Ureter (tissue), 1 donor: ENCODE data around the gene CDC45. TPM values are rescaled to one million over a fixed set of nuclear protein-coding genes. Genes with fewer than 3 reads are reported as not detected.

ENCODE experiments used
- DNase-seq: peaks from one replicate; pipeline ENCODE4 v3.0.0-alpha.2; 2020; ENCODE audit warnings: low spot score
- total RNA-seq: library from RNA; stranded (reverse); gene quantifications from one replicate; pipeline ENCODE4 v1.2.4, GENCODE V29; 2023
- donor health status: DM: yes; HTN: yes; CAD: no.

The CDC45 gene
- total RNA-seq, 1 donor from 2014 or later: 1.1 TPM

DNA sequence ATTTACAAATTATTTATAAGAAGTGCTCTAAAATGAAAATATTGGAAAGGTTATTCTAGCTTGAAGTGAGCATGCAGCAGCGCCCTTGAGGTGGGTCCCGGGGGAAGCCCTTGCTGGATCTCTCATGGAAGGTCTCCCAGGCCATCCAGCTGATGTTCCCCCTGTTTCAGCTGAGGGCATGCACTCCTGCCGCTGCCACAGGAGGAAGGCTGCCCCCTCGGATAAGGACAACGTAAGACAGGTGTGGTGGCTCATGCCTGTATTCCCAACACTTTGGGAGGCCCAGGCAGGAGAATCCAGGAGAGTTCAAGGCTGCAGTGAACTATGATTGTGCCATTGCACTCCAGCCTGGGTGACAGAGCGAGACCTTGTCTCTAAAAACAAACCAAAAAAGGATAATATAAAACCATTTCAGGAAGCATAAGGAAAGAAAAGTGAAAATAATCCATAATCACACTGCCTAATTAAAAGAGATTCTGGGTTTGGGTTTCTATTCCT, 15.0 kb downstream of the CDC45 start:
- DNase-seq: no peak

DNA sequence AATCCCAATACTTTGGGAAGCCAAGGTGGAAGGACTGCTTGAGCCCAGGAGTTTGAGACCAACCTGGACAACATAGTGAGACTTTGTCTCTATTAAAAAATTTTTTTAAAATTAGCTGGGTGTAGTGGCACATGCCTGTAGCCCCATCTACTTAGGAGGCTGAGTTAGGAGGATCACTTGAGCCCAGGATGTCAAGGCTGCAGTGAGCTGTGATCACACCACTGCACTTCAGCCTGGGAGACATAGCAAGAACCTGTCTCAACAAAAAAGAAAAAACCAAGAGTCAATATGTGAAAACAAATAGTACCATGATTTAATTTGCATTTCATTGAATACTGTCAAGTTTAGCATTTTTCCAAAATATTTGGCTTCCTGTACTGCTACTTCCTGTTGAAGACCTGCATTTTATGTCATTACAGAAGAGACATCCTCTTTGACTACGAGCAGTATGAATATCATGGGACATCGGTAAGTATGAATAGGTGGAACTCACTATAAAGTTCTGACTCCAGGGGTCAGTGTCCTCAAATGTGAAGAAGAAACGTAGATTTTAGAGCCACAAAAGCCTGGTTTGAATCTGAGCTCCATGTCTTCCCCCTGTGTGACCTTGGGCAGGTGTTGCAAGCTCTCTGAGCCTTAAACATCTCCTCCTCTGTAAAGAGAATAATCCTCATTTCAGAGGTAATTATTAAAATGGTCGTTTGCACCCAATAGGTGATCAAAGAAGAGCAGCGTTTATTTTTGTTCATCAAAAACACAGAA, 16.0 kb downstream of the CDC45 start:
- DNase-seq: no peak

DNA sequence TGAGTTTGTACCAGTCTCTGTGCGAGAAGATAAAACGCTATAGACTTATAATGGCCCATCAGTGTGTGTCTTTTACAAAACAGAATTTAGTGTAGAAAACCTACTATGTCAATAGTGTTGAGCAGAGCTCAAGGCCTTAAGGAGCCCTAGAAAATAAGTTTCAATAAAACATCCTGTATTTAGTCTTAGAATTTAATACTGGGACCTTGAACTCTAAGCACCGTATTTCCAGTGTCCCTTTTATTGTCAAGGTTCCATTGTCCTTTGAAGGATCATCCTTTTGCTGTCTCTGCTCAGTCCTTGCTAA, 16.6 kb downstream of the CDC45 start:
- DNase-seq: no peak

DNA sequence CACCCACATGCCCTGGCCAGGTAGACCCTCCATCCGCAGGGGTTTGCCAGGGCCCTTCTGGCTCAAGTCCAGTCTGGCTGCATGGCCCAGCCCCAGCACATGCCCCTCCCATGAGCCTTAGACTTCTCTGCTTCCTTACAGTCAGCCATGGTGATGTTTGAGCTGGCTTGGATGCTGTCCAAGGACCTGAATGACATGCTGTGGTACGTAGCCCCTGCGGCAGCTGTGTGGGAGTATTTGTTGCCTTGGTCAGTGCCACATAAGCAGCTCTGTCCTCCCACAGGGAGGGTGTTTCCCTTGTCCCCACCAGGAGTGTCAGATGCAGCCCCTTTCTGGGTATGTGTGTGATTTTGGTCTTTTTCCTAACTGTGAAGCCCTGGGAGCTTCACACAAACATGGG, 17.5 kb downstream of the CDC45 start:
- DNase-seq: no peak

DNA sequence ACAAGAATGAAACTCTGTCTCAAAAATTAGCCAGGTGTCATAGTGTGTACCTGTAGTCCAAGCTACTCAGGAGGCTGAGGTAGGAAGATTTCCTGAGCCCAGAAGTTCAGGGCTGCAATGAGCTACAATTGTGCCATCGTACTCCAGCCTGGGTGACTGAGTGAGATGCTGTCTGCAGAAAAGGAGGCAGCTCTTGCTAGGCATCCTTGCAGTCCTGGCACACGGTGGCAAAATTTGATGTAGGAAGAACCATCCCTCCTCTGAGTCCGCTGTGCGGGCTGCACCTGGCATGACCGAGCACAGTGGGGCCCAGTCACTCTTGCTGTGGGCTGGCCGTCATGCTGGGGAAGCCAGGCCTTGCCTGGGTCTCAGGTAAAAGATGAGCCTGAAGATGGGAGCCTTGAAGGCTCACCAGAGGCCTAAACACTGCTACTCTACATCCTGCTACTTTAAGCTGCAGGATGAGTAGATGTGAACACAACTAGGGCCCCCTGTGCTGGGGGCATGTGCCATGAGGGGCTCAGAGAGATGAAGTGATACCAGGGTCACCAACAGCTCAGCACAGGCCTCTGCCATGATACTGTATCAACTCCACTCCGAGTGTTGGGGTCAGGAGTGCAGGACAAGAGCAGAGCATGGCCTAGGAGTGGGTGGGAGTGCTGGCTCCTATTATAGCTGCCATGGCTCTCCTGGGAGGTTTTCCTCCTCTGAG, 18.6 kb downstream of the CDC45 start:
- no peak for DNase-seq

DNA sequence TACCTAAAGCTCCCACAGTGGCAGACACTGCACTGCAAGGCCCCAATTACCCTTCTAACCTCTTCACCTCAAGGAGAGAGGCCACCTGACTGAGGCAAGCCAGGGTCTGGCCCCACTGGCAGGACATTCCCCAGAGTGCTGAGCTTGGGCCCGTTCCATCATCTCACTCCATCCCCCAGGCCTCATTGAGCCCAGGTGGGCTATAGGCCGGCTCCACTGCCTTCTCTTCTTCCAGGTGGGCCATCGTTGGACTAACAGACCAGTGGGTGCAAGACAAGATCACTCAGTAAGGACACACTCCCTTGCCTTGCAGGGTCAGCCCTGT, 19.1 kb downstream of the CDC45 start:
- DNase-seq: no peak

DNA sequence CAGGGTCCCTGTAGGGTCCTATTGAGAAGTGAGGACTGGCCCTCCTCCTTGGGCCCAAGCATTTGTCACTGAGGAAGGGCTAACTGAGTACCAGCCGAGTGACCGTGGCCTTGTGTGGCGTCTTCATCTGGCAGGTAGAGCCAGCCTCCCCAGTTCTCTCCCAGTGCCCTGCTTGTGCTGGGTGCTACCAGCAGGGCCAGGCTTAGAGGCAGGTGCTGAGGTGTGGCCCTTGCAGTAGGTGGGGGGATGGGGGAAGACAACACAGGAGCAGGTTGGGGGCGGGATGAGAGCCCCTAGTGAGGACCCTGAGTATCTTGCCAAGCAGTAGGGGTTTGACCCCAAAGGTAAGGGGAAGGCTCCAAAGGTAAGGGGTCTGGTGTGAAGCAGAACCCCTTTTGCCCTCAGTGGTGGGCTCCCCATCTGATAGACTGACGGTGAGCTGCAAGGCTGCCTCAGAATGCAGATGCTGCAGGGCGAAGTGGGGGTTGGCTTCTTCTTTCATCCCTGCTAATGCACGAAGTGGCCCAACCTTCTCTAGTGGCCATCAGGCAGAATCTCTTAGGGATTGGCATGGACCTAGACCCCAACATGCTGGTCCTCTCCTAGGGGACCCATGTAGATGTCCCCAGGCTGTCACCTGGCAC, 19.6 kb downstream of the CDC45 start:
- DNase-seq: no peak

DNA sequence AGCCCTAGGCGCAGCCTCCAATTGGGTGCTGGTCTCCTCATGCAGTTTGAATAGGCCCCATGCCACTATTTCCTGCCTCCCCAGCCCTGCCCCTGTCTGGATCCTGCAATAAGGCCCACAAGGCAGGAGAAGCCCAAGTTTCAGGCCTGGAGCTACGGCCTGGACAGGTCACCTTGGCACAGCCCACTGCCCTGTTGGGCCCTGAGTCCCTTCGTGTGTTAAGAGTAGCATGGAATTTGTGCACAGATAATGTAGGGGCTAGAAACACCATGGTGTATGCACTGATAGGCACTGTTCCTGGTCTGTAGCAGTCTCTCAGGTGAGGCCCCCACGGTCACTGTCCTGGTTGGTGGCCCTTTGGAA, 20.1 kb downstream of the CDC45 start:
- DNase-seq: no peak

DNA sequence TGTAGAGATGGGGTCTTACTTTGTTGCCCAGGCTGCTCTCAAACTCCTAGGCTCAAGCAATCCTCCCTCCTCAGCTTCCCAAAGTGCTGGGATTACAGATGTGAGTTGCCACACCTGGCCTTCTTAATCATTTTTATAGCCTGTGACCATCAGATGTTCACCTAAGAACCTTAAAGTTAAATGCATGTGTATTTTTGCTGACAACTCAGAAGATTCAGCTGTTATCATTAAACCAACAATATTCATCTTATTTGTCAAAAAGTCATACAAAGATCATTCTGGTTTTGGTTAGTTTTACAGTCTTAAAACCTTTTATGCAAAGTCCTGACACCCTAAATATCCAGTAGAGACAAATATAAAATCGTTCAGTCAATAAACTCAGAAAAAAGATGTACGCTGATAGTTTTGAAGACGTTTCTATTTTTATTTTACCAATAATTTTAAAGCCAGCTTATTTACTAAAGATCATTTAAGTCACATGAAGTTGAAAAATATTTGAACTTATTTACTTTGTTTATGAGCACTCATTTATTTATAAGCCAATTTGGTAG, 22.3 kb downstream of the CDC45 start:
- DNase-seq: no peak

DNA sequence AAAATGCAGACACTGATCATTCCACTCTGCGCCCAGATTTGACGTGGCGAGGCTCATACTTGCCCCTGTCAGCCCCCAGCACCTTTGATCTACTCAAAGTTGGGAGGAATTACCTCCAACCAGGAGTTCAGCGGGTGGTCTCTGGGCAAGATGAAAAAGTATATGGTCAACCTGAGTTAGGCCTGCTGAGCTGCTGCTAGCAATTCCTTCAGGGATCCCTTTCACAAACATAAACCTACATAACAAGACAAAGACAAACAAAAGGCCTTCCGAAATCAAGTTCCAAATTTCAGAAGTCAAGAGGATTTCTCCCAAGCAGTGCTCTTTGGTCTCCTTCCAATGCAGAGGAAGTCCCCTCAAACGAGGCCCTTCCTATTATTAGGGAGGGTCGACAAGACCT, 23.6 kb downstream of the CDC45 start:
- no peak for DNase-seq

DNA sequence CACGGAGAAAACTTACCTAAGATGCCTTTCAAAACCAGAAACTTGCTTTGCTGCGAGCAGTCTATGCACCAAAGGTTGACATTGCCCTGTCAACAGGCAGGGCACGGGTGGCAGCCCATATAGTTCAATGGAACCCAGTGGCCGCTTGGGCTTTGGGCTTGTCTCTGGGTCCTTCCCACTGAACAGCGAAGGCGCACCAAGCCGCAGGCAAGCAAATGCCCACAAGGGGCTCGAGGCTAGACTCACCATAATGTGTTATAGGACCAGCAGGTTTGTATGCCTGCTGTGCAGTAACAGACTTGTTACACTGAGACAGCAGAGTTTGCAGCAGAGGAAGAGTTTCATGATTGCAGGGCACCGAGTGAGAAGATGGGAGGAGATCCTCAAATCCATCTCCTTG, 24.1 kb downstream of the CDC45 start:
- no peak for DNase-seq

DNA sequence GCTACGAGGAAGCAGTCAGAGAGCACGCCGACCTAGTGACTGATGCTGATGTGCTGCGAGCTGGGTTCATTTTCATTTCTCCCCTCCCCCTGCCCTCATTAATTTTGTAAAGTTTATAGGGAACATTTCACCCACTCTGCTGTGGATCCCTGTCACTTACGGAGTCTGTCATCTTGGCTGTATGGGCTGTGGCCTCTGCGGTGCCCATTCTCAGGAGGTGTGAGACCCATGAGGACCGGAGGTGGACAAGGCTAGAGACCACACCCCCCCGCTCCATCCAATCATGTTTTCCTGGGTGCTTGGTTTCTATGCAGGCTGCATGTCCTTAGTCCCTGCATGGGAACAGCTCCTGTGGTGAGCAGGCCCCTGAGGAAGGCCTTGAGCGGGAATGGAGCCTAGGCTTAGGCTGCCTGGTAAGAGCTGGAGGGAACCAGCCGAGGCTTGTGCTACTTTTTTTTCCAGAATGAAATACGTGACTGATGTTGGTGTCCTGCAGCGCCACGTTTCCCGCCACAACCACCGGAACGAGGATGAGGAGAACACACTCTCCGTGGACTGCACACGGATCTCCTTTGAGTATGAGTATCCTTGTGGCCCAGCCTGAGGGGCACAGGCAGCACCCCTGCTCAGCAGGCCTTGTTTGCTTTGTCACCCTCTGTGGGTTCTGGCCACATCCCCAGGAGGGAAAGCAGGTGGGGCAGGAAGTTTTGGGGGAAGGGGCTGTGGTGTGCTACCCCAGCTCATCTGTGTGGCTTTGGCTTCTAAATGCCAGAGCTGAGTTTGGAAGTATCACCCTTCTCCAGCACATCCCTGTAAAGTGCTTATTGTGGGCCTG, 25.4 kb downstream of the CDC45 start:
- no peak for DNase-seq

DNA sequence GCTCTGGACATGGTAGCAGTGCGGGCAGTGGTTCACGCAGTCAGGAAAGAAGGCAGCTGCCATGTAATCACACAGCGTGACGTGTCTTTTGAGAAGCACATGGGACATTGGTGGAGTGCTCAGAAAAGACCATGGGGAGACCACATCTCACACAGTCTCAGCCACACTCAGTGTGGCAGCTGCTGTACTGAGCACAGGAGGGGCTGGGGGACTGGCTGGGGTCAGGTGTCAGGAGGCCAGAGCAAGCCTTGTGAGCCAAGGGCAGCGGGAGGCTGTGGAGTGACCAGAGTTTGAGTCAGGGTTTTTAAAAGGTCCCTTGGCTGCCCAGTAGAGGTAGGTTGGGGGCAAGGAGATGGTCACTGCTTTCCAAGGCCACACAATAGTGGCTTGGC, 26.0 kb downstream of the CDC45 start:
- no peak for DNase-seq

DNA sequence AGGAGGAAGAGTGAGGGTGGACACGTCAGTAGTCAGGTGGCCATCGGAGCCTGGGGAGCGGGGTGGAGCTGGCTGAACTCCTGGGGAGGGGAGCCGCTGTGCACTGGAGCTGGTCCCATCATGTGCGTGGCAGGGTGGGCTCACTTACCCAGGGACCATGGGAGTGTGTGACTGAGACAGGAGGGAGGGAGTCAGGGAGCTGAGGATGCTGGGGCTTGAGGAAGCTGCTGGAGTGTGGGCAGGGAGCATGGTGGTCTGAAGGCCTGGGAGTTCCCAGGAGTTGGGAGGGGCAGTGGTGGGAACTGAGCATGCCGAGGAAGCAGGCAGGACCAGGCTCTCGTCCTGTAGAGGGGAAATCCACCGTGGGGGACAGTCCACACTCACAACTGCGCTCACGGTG, 26.5 kb downstream of the CDC45 start:
- no peak for DNase-seq

DNA sequence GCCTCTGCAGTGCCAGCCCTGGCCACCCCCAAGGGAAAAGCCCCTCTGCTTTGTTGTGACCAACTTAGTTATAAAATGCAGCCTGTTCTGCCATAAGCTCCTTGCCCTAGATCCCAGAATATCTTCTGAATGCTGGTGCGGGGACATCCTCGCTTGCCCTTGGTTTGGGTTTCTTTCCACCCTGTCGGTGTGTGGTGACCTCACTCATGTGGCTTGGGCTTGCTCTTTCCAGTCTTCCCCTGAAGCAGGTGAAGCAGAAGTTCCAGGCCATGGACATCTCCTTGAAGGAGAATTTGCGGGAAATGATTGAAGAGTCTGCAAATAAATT, 27.8 kb downstream of the CDC45 start:
- DNase-seq: no peak

DNA sequence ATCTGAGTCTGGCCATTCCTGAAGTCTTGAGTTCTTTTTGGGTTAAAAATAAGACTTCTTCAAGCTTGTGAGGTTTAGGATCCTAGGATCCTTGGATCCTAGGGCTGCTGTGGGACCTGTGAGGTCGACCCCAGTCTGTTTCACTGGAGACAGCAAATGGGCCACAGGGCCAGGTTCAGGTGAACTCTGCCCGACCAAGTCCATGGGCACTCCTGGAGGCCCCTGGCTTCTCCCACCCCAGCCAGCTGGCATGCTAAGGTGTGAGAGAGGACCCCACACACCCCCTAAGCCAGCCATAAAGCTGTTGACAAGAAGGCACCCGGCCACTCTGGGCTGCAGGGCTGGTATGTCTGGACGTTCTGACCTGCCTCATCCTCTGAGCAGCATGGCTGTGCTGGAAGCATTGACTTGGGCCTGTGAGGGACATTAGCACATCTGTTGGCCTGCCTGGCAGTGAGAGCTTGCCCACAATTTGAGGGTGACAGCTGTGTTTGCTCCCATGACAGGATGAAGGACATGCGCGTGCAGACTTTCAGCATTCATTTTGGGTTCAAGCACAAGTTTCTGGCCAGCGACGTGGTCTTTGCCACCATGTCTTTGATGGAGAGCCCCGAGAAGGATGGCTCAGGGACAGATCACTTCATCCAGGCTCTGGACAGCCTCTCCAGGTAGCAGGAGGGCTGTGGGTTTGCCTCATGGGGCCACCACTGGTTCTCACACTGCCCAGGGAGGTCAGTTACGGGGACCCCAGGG, 28.5 kb downstream of the CDC45 start:
- no peak for DNase-seq

DNA sequence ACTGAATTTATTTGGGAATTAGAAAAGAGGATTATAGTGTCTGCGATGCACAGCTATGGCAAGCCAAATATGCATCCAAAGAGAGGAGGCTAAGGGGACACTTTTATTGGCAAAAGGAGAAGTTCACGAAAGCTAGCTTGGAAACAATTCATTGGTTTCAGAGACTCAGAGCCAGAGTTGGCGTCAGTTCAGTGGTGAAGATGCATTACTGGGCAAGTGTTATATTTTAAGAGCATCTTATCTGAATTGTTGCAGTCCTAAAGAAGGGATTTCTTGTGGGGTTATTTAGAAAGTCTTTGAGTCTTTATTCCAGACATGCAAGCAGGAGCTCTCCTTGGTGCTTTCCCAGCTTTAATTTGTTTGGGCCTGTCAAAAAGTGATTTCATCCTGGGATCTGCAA, 29.5 kb downstream of the CDC45 start:
- DNase-seq: no peak

DNA sequence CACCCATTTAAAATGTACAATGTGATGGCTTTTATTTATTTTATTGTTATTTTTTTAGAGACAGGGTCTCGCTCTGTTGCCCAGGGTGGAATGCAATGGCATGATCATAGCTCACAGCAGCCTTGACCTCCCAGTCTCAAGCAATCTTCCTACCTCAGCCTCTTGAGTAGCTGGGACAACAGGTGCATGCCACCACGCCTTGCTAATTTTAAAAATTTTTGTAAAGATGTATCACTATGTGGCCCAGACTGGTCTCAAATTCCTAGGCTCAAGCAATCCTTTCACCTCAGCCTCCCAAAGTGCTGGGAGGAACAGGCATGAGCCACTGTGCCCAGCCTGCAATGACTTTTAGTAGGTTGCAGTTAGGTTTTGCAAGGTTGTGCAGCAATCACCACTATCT, 30.2 kb downstream of the CDC45 start:
- DNase-seq: no peak

DNA sequence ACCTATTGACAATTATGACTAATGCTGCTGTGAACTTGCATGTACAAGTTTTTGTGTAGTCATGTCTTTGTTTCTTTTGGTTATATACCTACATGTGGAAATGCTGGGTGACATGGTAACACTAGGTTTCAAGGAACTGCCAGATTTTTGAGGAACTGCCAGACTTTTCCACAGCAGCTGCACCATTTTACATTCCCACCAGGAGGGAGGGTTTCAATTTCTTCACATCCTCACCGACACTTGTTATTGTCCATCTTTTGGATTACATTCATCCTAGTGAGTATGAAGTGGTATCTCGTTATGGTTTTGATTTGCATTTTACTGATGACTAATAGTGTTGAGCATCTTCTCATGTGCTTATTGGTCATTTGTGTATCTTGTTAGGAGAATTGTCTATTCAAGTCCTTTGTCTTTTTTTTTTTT, 31.2 kb downstream of the CDC45 start:
- DNase-seq: no peak

DNA sequence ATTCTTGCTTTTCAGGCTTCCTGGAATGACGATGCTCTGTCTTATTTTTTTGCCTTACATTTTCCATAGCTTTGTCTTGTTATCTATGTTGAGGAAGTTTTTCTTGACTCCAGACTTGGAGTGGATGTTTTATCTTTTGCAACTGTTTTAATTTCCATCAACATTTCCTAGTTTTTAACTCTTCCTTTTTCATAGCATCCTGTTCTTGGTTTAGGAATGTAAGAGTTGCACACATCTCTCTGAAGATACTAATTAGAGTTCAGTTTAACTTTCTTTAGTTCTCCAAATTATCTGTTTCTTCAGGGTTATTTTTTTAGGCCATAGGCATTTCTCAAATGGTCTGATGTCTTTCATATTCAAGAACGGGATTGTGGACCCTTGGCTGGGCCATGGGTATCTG, 34.1 kb downstream of the CDC45 start:
- no peak for DNase-seq

DNA sequence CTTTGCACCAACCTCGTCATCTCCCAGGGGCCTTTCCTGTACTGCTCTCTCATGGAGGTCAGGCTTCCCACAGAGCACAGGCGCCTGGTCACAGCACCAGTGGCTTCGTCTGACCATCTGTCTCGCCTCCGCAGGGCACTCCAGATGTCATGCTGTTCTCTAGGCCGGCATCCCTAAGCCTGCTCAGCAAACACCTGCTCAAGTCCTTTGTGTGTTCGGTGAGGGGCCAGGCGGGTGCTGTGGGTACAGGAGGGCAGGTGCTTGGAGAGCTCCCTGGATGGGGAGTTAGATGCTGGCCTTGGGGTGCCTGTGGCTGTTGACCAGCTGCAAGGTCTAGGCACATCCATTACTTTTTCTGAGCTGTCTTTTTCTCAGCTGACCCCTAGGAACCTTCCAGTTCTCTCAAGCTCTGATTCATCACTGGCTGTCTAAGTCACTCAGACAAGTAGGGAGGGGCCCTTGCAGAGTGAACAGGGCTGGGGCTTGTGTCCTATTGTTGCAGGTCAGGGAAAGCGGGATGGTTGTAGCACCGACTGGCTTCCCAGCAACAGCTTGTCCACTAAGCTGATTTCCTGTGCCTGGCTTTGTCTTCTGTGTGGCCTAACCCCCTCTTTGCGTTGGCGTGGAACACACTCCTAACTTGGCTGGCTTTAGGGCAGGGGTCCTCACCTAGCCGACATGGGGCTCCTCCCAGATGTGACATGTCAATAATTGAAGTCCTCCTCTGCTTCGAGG, 35.3 kb downstream of the CDC45 start:
- no peak for DNase-seq
